PFSK-1 (cell line): ENCODE results near the gene BTBD16.

ENCODE experiments used
- FOXP2 ChIP-seq: optimal IDR thresholded peaks from 2 replicates; pipeline ENCODE3; 2011; ENCODE audit warnings: borderline replicate concordance, control low read depth, inconsistent platforms; ENCODE audit not compliant: insufficient read depth; ENCODE audit errors: extremely low read length, extremely low read depth
- POLR2AphosphoS5 ChIP-seq: IDR thresholded peaks from 2 replicates; pipeline ENCODE4 v1.6.1; 2012; ENCODE audit warnings: low read depth, mild to moderate bottlenecking, control low read depth, low read length, moderate library complexity
- REST ChIP-seq, 2 experiments: IDR thresholded peaks; 2 replicates each; pipeline versions ENCODE4 v1.6.1 to v1.8.0; 2011 to 2012; ENCODE audit warnings: low read depth in 2 of 2, low read length in 2 of 2, control low read depth in 1 of 2, inconsistent platforms in 1 of 2, mild to moderate bottlenecking in 1 of 2, moderate library complexity in 1 of 2; ENCODE audit not compliant: insufficient read depth in 1 of 2
- SIN3A ChIP-seq: IDR thresholded peaks from 2 replicates; pipeline ENCODE4 v1.6.1; 2012; ENCODE audit warnings: mild to moderate bottlenecking, low read length, moderate library complexity, borderline replicate concordance; ENCODE audit not compliant: insufficient read depth
- TAF1 ChIP-seq: IDR thresholded peaks from 2 replicates; pipeline ENCODE4 v1.6.1; 2012; ENCODE audit warnings: low read length, control low read depth, borderline replicate concordance; ENCODE audit not compliant: insufficient read depth

- no peak for TF ChIP-seq POLR2AphosphoS5
- no peak for TF ChIP-seq SIN3A
- TF ChIP-seq REST (IDR thresholded peaks at IDR 0.05; ENCODE audit: insufficient read depth in 1 of 2, low read depth in 2 of 2, low read length in 2 of 2), result no peak
- no peak for TF ChIP-seq TAF1
- no peak for TF ChIP-seq FOXP2
These were observed 45.8 kb upstream of the BTBD16 start for GRCh38 chr10:122225330-122225729.
